ENCODE data around the gene FCF1.

FCF1 gene

GRCh38 chr14:74670726-74671411 lies 42.1 kb upstream of the FCF1 start:
- no peak for TF ChIP-seq CTCF (IDR thresholded peaks at IDR 0.05; ENCODE audit: low read depth, low read length, missing control alignments)
- no peak for DNase-seq (ENCODE audit: low read depth)
- no peak overlapping the region for H3K4me3 ChIP-seq (ENCODE audit: low read depth, low read length)

DNA sequence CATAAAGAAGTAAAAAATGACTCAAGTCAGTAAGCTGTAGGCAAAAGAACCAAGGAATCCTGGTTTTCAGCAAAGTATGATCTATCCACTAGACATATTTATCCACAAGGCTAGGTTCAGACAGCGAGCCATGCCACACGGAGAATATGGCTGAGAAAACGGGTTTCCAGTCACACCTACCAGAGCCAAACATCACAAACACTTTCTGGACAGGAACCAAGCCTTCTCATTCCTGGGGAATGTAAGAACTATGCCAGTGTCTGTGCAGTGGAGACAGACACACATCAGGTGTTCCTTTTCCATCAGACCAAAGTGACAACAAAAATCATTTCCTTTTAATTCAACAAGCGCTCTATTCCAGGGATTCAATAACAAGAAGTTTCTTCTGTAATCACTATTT lies 41.2 kb upstream of the FCF1 start:
- no peak for TF ChIP-seq CTCF (IDR thresholded peaks at IDR 0.05; ENCODE audit: low read depth, low read length, missing control alignments)
- no peak for DNase-seq (ENCODE audit: low read depth)
- H3K4me3 ChIP-seq (ENCODE audit: low read depth, low read length) = no peak overlapping the region

GRCh38 chr14:74673768-74674167 lies 39.2 kb upstream of the FCF1 start:
- no peak for DNase-seq (ENCODE audit: low read depth)
- no peak overlapping the region for H3K4me3 ChIP-seq (ENCODE audit: low read depth, low read length)
- TF ChIP-seq CTCF (IDR thresholded peaks at IDR 0.05; ENCODE audit: low read depth, low read length, missing control alignments) = no peak

- TF ChIP-seq CTCF (IDR thresholded peaks at IDR 0.05; ENCODE audit: low read depth, low read length, missing control alignments) = no peak
- H3K4me3 ChIP-seq (ENCODE audit: low read depth, low read length) = no peak overlapping the region
- no peak for DNase-seq (ENCODE audit: low read depth)
These were observed 37.7 kb upstream of the FCF1 start for GRCh38 chr14:74675219-74675618.

GRCh38 chr14:74682169-74682952 lies 30.6 kb upstream of the FCF1 start:
- TF ChIP-seq CTCF (IDR thresholded peaks at IDR 0.05; ENCODE audit: low read depth, low read length, missing control alignments) = no peak
- no peak for DNase-seq (ENCODE audit: low read depth)
- no peak overlapping the region for H3K4me3 ChIP-seq (ENCODE audit: low read depth, low read length)

GRCh38 chr14:74683406-74683805 lies 29.5 kb upstream of the FCF1 start:
- no peak for TF ChIP-seq CTCF (IDR thresholded peaks at IDR 0.05; ENCODE audit: low read depth, low read length, missing control alignments)
- H3K4me3 ChIP-seq (ENCODE audit: low read depth, low read length) = no peak overlapping the region
- DNase-seq (ENCODE audit: low read depth) = no peak

All from GM12864 (cell line).